ENCODE measurements around the gene SLC49A4.

- TF ChIP-seq CTCF (CRISPR knock-in tag; IDR thresholded peaks at IDR 0.05), result no peak
- TF ChIP-seq ZNF629 (CRISPR knock-in tag; conservative IDR thresholded peaks at IDR 0.05), result no peak
- TF ChIP-seq HHEX (CRISPR knock-in tag; IDR thresholded peaks at IDR 0.05), result no peak
- TF ChIP-seq POLR2A (IDR thresholded peaks at IDR 0.05; ENCODE audit: insufficient read depth in 1 of 2, low read depth in 2 of 2, low read length in 2 of 2), result no peak
- no peak for TF ChIP-seq HMG20A (CRISPR knock-in tag; IDR thresholded peaks at IDR 0.05; ENCODE audit: borderline replicate concordance)
- no peak for TF ChIP-seq GABPA (IDR thresholded peaks at IDR 0.05; ENCODE audit: low read depth, low read length)
- TF ChIP-seq GABPA (CRISPR knock-in tag; IDR thresholded peaks at IDR 0.05; ENCODE audit: low read depth), result no peak
- TF ChIP-seq TARDBP (CRISPR knock-in tag; IDR thresholded peaks at IDR 0.05), result no peak
- no peak for TF ChIP-seq ELF1 (CRISPR knock-in tag; IDR thresholded peaks at IDR 0.05)
- no peak for TF ChIP-seq UBTF (CRISPR knock-in tag; IDR thresholded peaks at IDR 0.05)
- TF ChIP-seq ZBTB43 (CRISPR knock-in tag; conservative IDR thresholded peaks at IDR 0.05), result no peak
Observed at GRCh38 chr3:122916084-122916483, 121.2 kb downstream of the SLC49A4 start.

All from HepG2 (cell line).